ENCODE measurements around the gene ZNF627.

DNA sequence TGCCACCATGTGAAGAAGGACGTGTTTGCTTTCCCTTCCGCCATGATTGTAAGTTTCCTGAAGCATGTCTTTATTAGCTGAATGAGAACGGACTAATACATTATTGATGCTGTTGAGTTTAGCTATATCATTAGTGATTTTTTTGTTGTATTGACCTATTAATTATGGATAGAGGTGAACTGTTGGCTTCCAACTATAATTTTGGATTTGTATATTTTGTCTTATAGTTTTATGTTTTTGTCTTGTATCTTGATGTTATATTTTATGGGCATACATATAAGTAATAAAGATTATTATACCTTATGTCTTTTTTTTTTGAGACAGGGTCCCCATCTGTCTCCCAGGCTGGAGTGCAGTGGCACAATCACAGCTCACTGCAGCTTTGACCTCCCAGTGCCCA is 45.6 kb downstream of the ZNF627 start:
- no peak for TF ChIP-seq POLR2A (IDR thresholded peaks at IDR 0.05)
- TF ChIP-seq, protein P1, sequence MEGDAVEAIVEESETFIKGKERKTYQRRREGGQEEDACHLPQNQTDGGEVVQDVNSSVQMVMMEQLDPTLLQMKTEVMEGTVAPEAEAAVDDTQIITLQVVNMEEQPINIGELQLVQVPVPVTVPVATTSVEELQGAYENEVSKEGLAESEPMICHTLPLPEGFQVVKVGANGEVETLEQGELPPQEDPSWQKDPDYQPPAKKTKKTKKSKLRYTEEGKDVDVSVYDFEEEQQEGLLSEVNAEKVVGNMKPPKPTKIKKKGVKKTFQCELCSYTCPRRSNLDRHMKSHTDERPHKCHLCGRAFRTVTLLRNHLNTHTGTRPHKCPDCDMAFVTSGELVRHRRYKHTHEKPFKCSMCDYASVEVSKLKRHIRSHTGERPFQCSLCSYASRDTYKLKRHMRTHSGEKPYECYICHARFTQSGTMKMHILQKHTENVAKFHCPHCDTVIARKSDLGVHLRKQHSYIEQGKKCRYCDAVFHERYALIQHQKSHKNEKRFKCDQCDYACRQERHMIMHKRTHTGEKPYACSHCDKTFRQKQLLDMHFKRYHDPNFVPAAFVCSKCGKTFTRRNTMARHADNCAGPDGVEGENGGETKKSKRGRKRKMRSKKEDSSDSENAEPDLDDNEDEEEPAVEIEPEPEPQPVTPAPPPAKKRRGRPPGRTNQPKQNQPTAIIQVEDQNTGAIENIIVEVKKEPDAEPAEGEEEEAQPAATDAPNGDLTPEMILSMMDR (IDR thresholded peaks at IDR 0.05): no peak
